PFSK-1 (cell line): Measurements from ENCODE around the gene PUDP.

Experiments
- FOXP2 ChIP-seq: optimal IDR thresholded peaks from 2 replicates; pipeline ENCODE3; 2011; ENCODE audit warnings: borderline replicate concordance, control low read depth, inconsistent platforms; ENCODE audit not compliant: insufficient read depth; ENCODE audit errors: extremely low read length, extremely low read depth
- POLR2AphosphoS5 ChIP-seq: IDR thresholded peaks from 2 replicates; pipeline ENCODE4 v1.6.1; 2012; ENCODE audit warnings: low read depth, mild to moderate bottlenecking, control low read depth, low read length, moderate library complexity
- REST ChIP-seq, 2 experiments: IDR thresholded peaks; 2 replicates each; pipeline versions ENCODE4 v1.6.1 to v1.8.0; 2011 to 2012; ENCODE audit warnings: low read depth in 2 of 2, low read length in 2 of 2, control low read depth in 1 of 2, inconsistent platforms in 1 of 2, mild to moderate bottlenecking in 1 of 2, moderate library complexity in 1 of 2; ENCODE audit not compliant: insufficient read depth in 1 of 2
- SIN3A ChIP-seq: IDR thresholded peaks from 2 replicates; pipeline ENCODE4 v1.6.1; 2012; ENCODE audit warnings: mild to moderate bottlenecking, low read length, moderate library complexity, borderline replicate concordance; ENCODE audit not compliant: insufficient read depth
- TAF1 ChIP-seq: IDR thresholded peaks from 2 replicates; pipeline ENCODE4 v1.6.1; 2012; ENCODE audit warnings: low read length, control low read depth, borderline replicate concordance; ENCODE audit not compliant: insufficient read depth

Gene PUDP

DNA sequence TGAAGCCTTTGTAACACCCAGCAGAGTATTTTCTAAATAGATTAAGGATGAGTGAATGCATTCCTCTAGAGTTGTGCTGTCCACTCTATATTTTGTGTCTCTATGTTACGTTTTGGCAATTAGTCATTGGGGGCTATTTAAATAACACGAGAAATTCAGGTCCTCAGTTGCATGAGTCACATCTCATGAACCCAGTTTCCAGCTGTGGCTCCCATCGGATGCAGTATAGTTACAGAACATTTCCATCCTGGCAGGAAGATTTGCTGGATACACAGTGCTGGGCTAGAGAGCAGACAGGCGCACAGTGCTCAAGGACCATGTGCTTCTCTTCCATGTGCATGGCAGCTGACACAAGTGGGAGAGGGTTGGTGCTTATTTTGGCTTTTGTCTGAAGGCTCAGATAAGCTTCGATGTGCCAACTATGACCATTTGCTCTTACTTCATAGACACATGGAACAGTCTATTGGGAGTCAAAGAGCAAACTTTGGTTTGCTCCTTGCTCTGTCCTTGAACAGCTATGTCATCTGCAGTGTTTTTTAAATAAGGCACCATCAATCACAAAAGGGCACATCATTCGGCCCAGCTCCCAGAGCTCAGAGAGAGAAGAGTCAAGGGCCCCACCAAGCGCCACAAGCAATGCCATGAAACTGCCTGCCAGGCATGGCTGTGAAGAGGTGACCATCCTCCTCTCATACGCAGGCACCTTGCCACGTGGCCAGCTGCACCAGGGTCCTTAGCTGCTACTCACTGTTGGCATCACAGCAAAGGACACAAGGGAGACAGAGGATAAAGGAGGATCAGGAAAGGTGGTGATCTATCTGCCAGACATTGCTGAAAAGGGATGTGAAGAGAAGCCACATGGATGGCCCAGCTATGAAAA lies 8.5 kb downstream of the PUDP start:
- no peak for TF ChIP-seq TAF1
- no peak for TF ChIP-seq FOXP2
- no peak for TF ChIP-seq REST (IDR thresholded peaks at IDR 0.05; ENCODE audit: insufficient read depth in 1 of 2, low read depth in 2 of 2, low read length in 2 of 2)
- no peak for TF ChIP-seq SIN3A
- TF ChIP-seq POLR2AphosphoS5 = no peak

DNA sequence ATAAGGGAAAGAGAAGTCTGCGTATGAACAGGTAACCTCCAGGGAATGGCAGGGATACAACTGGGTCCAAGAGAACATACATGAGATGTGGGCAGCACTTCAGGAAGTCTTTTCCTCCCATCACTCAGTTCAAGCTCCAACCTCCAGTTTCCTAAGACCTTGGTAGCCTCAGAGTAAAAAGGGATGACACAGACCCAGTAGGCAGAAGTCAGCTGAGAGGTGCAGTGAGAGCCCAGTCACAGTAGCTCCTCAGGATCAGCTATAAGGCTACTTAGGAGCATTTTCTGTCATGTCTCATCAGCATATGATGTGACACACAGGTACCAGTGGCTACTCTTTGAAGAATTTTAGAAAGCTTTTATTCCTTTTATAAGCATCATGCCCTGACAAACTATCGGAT lies 13.0 kb downstream of the PUDP start:
- TF ChIP-seq FOXP2 (no peak), POLR2AphosphoS5 (no peak), SIN3A (no peak)

- TF ChIP-seq FOXP2 = no peak
- no peak for TF ChIP-seq POLR2AphosphoS5
- no peak for TF ChIP-seq SIN3A
- TF ChIP-seq REST (IDR thresholded peaks at IDR 0.05; ENCODE audit: insufficient read depth in 1 of 2, low read depth in 2 of 2, low read length in 2 of 2) = no peak
- no peak for TF ChIP-seq TAF1
Measured at GRCh38 chrX:7133050-7133440, 14.9 kb downstream of the PUDP start.

DNA sequence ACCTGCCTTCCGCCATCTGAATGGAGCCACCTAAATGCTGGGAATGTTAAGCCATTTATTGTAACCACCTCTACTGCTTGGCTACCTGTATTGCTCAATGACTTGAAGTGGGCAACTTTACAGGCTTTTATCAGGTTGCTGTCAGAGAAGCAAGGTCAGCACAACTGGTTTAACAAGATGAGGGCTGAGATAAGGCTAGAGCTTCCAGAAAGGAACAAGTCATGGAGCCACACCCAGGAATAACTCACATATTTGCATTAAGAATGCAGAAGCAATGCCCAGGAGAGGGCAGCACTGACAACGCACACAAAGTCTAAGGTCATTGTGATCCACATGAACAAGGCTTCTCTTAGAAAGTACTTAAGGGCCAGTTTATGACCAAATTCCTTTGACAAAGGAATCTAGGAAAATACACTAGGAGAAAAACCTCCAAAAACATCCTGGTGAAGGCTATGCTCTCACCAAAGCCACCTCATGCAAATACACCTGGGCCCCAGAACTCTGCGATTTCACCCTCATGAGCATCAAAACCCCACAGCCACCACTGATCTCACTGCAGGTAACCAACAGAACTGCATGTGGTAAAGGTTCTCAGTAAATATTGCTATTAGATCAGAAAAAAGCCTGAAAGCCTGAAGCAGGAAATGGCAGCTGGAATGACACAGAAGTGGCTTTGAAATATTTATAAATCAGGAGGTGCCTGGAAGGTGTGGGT lies 15.5 kb downstream of the PUDP start:
- TF ChIP-seq SIN3A = no peak
- TF ChIP-seq POLR2AphosphoS5 = no peak
- no peak for TF ChIP-seq TAF1
- no peak for TF ChIP-seq FOXP2
- TF ChIP-seq REST (IDR thresholded peaks at IDR 0.05; ENCODE audit: insufficient read depth in 1 of 2, low read depth in 2 of 2, low read length in 2 of 2) = no peak

DNA sequence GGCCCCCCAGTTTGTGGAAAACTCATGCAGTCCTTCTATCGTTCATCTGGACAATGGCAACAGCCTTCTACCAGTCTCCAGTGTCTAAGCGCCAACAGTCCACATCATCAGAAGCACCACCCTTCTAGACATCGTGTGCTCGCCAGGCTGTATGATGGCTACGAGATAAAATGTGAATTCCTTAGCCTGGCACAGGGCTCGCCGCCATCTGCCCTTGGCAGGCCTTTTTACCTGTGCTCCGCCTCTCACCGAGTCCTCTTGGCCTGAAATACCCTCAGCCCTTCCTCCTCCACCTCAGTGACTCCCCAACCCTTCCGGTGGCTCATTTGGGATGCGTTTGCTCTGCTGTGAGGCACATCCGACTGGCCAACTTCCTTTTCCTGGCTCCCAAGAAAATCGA lies 16.3 kb downstream of the PUDP start:
- TF ChIP-seq SIN3A = no peak
- no peak for TF ChIP-seq TAF1
- TF ChIP-seq REST (IDR thresholded peaks at IDR 0.05; ENCODE audit: insufficient read depth in 1 of 2, low read depth in 2 of 2, low read length in 2 of 2) = no peak
- TF ChIP-seq POLR2AphosphoS5 = no peak
- no peak for TF ChIP-seq FOXP2
